Endothelial cell of umbilical vein (primary cell): ENCODE measurements around the gene SNX25.

Experiments used
- EZH2 ChIP-seq: IDR thresholded peaks from 2 replicates; pipeline ENCODE4 v1.6.1; 2012; ENCODE audit warnings: borderline replicate concordance, low read depth, mild to moderate bottlenecking, moderate library complexity, low read length, inconsistent platforms; ENCODE audit not compliant: severe bottlenecking
- GATA2 ChIP-seq: IDR thresholded peaks from 2 replicates; pipeline ENCODE4 v1.7.0; 2011; ENCODE audit warnings: low read depth, mild to moderate bottlenecking, moderate library complexity, mixed read lengths, low read length; ENCODE audit not compliant: insufficient read length, insufficient read depth
- JUN ChIP-seq: IDR thresholded peaks from 2 replicates; pipeline ENCODE4 v1.6.1; 2011; ENCODE audit warnings: borderline replicate concordance, low read depth; ENCODE audit not compliant: insufficient read length, insufficient read depth
- POLR2A ChIP-seq: IDR thresholded peaks from 2 replicates; pipeline ENCODE4 v1.6.1; 2012; ENCODE audit warnings: low read depth, mild to moderate bottlenecking, control low read depth, low read length
- POLR2AphosphoS5 ChIP-seq: IDR thresholded peaks from 2 replicates; pipeline ENCODE4 v1.6.1; 2012; ENCODE audit warnings: low read depth, mild to moderate bottlenecking, control low read depth, low read length, moderate library complexity; ENCODE audit not compliant: insufficient read depth
- TF ChIP-seq, protein P1 (sequence below): IDR thresholded peaks from 2 replicates; pipeline ENCODE4 v1.6.1; 2011; ENCODE audit not compliant: insufficient read depth, insufficient read length
- TF ChIP-seq, protein P2 (sequence below), 2 donors: IDR thresholded peaks; 1 replicate in 1 of 2; 2 replicates in 1 of 2; pipeline ENCODE4 v1.5.1; 2011; ENCODE audit warnings: low read length in 2 of 2, mild to moderate bottlenecking in 2 of 2, moderate library complexity in 2 of 2, control low read depth in 1 of 2, inconsistent platforms in 1 of 2, low read depth in 1 of 2; ENCODE audit not compliant: insufficient read depth in 1 of 2; ENCODE audit errors: extremely low read depth in 1 of 2

DNA sequence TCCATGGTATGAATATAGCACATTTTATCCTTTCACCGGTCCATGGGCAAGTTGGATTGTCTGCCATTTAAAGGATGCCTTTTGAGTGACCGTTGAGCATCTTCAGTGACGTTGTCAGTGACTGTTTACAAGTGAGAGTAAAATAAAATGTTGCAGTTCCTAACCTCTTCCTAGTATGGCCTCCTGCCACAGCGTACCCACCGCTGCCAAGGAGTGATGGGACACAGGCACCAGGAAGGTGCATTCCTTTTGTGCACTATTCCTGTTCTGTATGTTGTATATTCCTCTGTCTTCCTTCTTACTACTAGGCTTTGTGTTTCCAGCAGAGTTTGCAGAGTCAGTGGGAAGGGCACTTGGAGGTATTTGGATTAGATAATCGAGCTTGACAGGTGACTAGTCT, 61.5 kb downstream of the SNX25 start:
- TF ChIP-seq, protein P1, sequence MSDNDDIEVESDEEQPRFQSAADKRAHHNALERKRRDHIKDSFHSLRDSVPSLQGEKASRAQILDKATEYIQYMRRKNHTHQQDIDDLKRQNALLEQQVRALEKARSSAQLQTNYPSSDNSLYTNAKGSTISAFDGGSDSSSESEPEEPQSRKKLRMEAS: no peak
- no peak for TF ChIP-seq POLR2A
- TF ChIP-seq, protein P2, sequence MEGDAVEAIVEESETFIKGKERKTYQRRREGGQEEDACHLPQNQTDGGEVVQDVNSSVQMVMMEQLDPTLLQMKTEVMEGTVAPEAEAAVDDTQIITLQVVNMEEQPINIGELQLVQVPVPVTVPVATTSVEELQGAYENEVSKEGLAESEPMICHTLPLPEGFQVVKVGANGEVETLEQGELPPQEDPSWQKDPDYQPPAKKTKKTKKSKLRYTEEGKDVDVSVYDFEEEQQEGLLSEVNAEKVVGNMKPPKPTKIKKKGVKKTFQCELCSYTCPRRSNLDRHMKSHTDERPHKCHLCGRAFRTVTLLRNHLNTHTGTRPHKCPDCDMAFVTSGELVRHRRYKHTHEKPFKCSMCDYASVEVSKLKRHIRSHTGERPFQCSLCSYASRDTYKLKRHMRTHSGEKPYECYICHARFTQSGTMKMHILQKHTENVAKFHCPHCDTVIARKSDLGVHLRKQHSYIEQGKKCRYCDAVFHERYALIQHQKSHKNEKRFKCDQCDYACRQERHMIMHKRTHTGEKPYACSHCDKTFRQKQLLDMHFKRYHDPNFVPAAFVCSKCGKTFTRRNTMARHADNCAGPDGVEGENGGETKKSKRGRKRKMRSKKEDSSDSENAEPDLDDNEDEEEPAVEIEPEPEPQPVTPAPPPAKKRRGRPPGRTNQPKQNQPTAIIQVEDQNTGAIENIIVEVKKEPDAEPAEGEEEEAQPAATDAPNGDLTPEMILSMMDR (IDR thresholded peaks at IDR 0.05; ENCODE audit: extremely low read depth in 1 of 2, insufficient read depth in 1 of 2, low read depth in 1 of 2, low read length in 2 of 2): no peak
- TF ChIP-seq EZH2: no peak
- no peak for TF ChIP-seq POLR2AphosphoS5
- no peak for TF ChIP-seq JUN
- TF ChIP-seq GATA2: no peak
